ENCODE data around the gene WDPCP. TPM values are rescaled to one million over a fixed set of nuclear protein-coding genes. Genes with fewer than 3 reads are reported as not detected.

Gene WDPCP
- total and polyA plus RNA-seq, 2 of the 4 experiments (the other 2 are of a cell fraction): 2.2 to 10.2 TPM

DNA sequence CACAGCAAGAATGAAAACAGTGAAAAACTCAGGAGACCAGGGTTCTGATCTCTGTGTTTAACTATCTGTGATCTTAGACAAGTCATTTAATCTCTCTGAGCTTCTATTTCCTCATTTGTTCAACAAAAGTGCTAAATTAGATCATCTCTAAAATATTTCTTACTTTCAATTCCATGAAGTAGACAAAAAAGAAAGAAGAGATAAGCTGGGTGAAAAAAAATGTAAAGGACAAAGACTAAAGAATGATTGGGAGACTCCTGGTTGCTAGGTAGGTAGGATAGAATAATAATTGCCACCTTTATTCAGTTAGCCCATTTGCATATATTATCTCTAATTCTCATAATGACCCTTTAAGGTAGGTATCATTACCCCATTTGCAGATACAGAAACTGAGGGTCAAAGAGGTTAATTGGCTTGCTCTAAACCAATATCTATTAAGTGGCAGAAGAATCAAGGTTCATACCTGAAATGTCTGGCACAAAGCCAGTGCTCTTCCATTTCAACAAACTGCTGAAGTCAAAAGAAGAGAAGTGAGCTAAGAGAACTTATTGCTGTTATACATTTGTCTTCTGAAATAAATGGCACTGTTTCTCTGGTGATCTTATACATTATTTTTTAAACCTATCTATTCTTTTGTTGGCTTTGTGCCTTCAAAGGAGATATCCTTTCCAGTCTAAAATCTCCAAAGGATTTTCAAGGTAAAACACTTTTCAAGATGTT is 395.9 kb downstream of the WDPCP start:
- ChIA-PET CTCF (interaction anchor here (0.6 kb wide), 1 partner anchor 114 kb away, joined by 3 read pairs; no protein-coding TSS in a partner anchor), POLR2A (ENCODE audit: unreplicated experiment) (no interaction called here)
- no peak overlapping the region for H2BK120ac ChIP-seq (ENCODE audit: low read depth, low read length)
- in situ Hi-C loops (cut with MboI; ENCODE audit: low sequenced_read_pairs): loop anchor here (25.0 kb wide), 1 partner anchor 405 kb away; no protein-coding TSS in a partner anchor
- H3K18ac ChIP-seq (ENCODE audit: low read depth, low read length): no peak overlapping the region
- no peak overlapping the region for H2BK15ac ChIP-seq (ENCODE audit: low read depth, low read length)
- no peaks in the 10 kb centered on the region for H3K9me3 ChIP-seq (ENCODE audit: control insufficient read depth, insufficient read depth, low read length)
- dilution Hi-C loops (cut with HindIII; ENCODE audit: low sequenced_read_pairs, unreplicated experiment): no loop called here
- no peaks in the 10 kb centered on the region for H3K4me1 ChIP-seq (ENCODE audit: control insufficient read depth, insufficient read depth, low read length)
- H3K56ac ChIP-seq (ENCODE audit: extremely low read depth, insufficient read depth, low read length): no peak overlapping the region
- no peak overlapping the region for H2BK5ac ChIP-seq (ENCODE audit: low read depth, low read length, poor library complexity, severe bottlenecking)
- intact Hi-C loops (cut with micrococcal nuclease): no loop called here
- DNase-seq (no peak), ATAC-seq (ENCODE audit: low read depth) (no peak)
- H4K91ac ChIP-seq (ENCODE audit: insufficient read depth, low read depth, low read length): no peak overlapping the region
- H4K8ac ChIP-seq (ENCODE audit: low read depth in 2 of 2, low read length in 2 of 2): no peak overlapping the region
- H3K4me2 ChIP-seq (ENCODE audit: low read depth, low read length): no peak overlapping the region
- H3K36me3 ChIP-seq (ENCODE audit: control insufficient read depth, insufficient read depth, low read length): no peaks in the 10 kb centered on the region
- no peaks in the 10 kb centered on the region for H3K79me1 ChIP-seq (ENCODE audit: low read depth in 1 of 2, low read length in 2 of 2)
- no peak overlapping the region for H3K9ac ChIP-seq (ENCODE audit: low read depth, low read length)
- H3K14ac ChIP-seq (replicated peaks; ENCODE audit: low read depth, low read length): no peak overlapping the region
- no TSS peak for BruUV-seq (replicated peaks)
- no peaks in the 10 kb centered on the region for H4K20me1 ChIP-seq (ENCODE audit: insufficient read depth, low read length)
- H3K27me3 ChIP-seq (ENCODE audit: control insufficient read depth, insufficient read depth, low read length): no peaks in the 10 kb centered on the region
- H2BK20ac ChIP-seq (ENCODE audit: low read depth, low read length): no peak overlapping the region
- H2AK9ac ChIP-seq (replicated peaks; ENCODE audit: low read depth, low read length, poor library complexity): no peak overlapping the region
- no peak overlapping the region for H3K4me3 ChIP-seq (ENCODE audit: insufficient read depth, low read depth, low read length)
- H3K27ac ChIP-seq (ENCODE audit: insufficient read depth, low read length): no peak overlapping the region
- no peak overlapping the region for H4K5ac ChIP-seq (ENCODE audit: low read depth, low read length)
- no peak for TF ChIP-seq POLR2A (IDR thresholded peaks at IDR 0.05; ENCODE audit: low read depth, low read length)
- TF ChIP-seq RCOR1 (IDR thresholded peaks at IDR 0.05; ENCODE audit: insufficient replicate concordance, low read length): no peak
- TF ChIP-seq FOS (IDR thresholded peaks at IDR 0.05; ENCODE audit: low read depth, low read length): no peak
- TF ChIP-seq SMC3 (IDR thresholded peaks at IDR 0.05; ENCODE audit: low read depth, low read length): no peak
- TF ChIP-seq BHLHE40 (IDR thresholded peaks at IDR 0.05; ENCODE audit: low read depth, low read length): no peak
- TF ChIP-seq, protein P1, sequence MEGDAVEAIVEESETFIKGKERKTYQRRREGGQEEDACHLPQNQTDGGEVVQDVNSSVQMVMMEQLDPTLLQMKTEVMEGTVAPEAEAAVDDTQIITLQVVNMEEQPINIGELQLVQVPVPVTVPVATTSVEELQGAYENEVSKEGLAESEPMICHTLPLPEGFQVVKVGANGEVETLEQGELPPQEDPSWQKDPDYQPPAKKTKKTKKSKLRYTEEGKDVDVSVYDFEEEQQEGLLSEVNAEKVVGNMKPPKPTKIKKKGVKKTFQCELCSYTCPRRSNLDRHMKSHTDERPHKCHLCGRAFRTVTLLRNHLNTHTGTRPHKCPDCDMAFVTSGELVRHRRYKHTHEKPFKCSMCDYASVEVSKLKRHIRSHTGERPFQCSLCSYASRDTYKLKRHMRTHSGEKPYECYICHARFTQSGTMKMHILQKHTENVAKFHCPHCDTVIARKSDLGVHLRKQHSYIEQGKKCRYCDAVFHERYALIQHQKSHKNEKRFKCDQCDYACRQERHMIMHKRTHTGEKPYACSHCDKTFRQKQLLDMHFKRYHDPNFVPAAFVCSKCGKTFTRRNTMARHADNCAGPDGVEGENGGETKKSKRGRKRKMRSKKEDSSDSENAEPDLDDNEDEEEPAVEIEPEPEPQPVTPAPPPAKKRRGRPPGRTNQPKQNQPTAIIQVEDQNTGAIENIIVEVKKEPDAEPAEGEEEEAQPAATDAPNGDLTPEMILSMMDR (conservative IDR thresholded peaks at IDR 0.05; ENCODE audit: low read depth, low read length): no peak
- TF ChIP-seq CEBPB (IDR thresholded peaks at IDR 0.05; ENCODE audit: low read depth, low read length): no peak
- TF ChIP-seq, protein P2, sequence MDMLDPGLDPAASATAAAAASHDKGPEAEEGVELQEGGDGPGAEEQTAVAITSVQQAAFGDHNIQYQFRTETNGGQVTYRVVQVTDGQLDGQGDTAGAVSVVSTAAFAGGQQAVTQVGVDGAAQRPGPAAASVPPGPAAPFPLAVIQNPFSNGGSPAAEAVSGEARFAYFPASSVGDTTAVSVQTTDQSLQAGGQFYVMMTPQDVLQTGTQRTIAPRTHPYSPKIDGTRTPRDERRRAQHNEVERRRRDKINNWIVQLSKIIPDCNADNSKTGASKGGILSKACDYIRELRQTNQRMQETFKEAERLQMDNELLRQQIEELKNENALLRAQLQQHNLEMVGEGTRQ (IDR thresholded peaks at IDR 0.05; ENCODE audit: low read depth, low read length): no peak
- no peak for TF ChIP-seq MAZ (IDR thresholded peaks at IDR 0.05; ENCODE audit: borderline replicate concordance, low read depth, low read length)
- no peak for TF ChIP-seq MAFK (IDR thresholded peaks at IDR 0.05; ENCODE audit: low read depth, low read length)
- TF ChIP-seq RAD21 (IDR thresholded peaks at IDR 0.05; ENCODE audit: low read length): no peak
- TF ChIP-seq MXI1 (IDR thresholded peaks at IDR 0.05; ENCODE audit: borderline replicate concordance, low read depth, low read length): no peak
- no peaks in the 10 kb centered on the region for H3K9me1 ChIP-seq (ENCODE audit: insufficient read depth, low read length)
- no peak overlapping the region for H3K4ac ChIP-seq (ENCODE audit: low read depth, low read length)
- H2AFZ ChIP-seq (replicated peaks; ENCODE audit: low read length, poor library complexity): no peak overlapping the region
- H3K23ac ChIP-seq (ENCODE audit: low read depth, low read length): no peak overlapping the region
- no peak overlapping the region for H2AK5ac ChIP-seq (ENCODE audit: low read depth, low read length)

Measured in IMR-90 (cell line).